Kasumi-1 (cell line): ENCODE results near the gene GRAMD1B.

ENCODE experiments used
- DNase-seq, 2 experiments: peaks; one replicate each; lab custom pipeline; 2025; lab: John Stamatoyannopoulos, UW

The GRAMD1B gene

DNA sequence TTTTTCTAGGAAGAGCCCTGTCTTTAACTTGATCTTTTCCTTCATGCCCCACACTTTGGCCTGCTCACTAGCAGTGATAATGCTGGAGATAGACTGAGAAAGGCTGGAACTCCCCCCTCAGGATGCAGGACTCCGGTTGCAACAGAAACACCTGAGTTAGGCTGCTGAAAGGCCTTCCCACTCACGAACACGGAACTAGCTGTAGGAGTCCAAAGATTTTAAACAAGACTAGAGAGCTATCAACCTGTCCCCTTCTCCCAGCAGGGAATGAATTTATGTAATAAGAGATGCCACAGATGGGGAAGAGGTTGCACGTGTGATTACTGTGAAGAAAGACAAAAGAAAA is 211.4 kb downstream of the GRAMD1B start:
- DNase-seq, result no peak

GRCh38 chr11:123642435-123642834 is 212.4 kb downstream of the GRAMD1B start:
- DNase-seq, result no peak

- DNase-seq, result no peak
Observed at GRCh38 chr11:123645286-123645975, 215.4 kb downstream of the GRAMD1B start.

- DNase-seq, result no peak
Observed at GRCh38 chr11:123650901-123651300, 220.8 kb downstream of the GRAMD1B start.

- no peak for DNase-seq
Observed at GRCh38 chr11:123652599-123652998, 222.5 kb downstream of the GRAMD1B start.

GRCh38 chr11:123653483-123653826 is 223.4 kb downstream of the GRAMD1B start:
- DNase-seq, result no peak

DNA sequence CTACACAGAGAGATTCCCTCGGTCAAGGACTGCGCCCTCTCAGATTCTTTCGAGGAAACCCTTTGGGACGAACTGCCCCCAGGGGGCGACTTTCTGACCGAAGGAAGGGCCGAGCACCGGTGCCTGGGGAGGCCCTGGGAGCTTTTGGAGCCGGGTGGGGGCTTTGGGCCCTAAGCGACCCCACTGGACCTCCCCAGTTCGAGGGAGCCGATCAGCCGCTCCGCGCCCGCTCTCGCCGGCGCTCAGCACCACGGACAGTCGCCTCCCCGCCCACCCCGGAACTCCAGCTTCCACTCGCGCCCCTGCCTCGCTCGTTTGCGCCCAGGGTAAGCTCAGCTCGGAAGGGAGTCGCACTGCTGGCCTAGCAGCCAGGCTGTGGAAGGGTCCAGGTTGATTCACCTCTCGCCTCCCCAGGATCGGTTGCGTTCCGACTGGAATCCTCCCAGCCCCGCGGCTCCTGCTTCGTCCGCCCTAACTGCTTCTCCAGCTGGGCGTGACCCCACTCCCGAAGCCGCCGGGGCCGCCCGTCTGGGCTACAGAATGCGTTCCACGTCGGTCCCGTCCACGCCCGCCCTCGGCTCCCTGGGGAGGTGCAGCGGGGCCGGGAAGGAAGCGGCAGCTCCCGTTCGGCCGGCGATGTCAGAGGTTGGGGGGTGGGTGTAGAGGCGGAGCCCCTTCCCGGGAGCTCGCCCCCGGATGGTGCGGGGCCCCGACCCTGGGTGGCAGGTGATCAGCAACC is 223.9 kb downstream of the GRAMD1B start:
- no peak for DNase-seq

- no peak for DNase-seq
Observed at GRCh38 chr11:123654566-123655081, 224.6 kb downstream of the GRAMD1B start, which contains the start of gene SCN3B. TSS of gene SCN3B (minus strand) at chr11:123654624. CDS start at chr11:123653801, 823 bp downstream.

GRCh38 chr11:123659311-123659710 is 229.2 kb downstream of the GRAMD1B start:
- no peak for DNase-seq

DNA sequence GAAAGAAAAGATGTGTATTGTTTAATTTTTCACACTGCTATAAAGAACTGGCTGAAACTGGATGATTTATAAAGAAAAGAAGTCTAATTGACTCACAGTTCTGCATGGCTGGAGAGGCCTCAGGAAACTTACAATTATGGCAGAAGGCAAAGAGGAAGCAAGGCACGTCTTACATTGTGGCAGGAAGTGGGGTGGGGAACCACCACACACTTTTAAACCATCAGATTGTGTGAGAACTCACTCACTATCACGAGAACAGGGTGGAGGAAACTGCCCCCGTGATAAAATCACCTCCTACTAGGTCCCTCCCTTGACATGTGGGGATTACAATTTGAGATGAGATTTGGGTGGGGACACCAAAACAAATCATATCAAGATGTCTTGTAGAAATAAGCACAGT is 229.9 kb downstream of the GRAMD1B start:
- DNase-seq, result peak; percentile 5 to 12

DNA sequence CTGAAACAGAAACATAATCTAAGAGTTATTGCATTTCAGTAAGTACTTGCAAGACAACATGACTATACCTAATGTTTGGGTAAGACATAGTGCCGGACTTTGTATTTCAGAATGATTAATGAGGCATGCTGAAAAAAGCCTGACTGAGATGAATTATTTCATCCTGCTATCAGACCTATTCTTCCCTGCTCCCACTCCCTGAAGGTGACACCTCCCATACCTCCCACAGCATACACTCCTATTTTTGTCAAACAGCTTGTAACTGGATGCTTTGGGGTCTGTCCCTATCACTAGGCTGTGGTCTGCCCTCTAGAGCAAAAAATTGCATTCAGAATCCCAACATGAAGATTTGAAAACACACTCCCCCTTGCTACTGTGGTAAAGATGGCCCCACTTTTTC is 235.2 kb downstream of the GRAMD1B start:
- no peak for DNase-seq

- DNase-seq, result no peak
Observed at GRCh38 chr11:123670081-123670480, 240.0 kb downstream of the GRAMD1B start.

DNA sequence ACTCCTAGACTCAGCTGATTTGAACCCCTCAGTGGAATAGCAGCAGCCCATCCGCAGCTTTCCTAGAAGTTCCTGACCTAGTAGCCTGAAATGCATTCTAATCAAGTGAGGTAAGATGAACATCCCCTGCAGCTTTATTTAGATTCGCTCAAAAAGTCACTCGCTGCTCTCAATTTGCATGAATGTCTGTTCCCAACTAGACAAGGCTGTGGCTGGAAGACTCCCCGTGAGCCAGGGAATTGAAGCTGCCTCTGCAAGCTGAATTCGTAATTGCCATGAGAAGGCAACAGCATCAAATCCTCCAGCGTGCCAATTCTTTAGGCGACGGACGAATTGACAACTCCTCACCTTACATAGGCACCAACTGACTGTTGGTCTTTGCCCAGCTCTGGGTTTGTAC is 241.5 kb downstream of the GRAMD1B start:
- DNase-seq, result no peak

DNA sequence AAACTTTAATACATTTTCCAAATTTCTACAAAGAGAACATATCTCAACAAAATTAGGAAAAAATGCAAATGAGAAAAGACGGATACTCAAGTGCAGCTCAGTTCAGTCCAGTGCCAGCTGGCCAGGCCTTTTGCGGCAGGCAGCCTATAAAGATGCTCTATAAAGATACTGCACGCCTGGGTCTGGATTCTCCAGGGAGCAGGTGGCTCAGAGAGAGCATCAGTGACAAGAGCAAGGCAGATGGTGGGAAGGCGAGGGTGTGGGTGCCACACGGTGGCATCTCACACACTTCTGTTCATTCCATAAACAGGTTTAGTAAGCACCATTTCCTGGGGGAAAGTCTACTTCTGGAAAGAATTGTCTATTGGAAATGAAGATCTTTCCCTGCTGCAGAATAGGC is 242.5 kb downstream of the GRAMD1B start:
- DNase-seq, result no peak

DNA sequence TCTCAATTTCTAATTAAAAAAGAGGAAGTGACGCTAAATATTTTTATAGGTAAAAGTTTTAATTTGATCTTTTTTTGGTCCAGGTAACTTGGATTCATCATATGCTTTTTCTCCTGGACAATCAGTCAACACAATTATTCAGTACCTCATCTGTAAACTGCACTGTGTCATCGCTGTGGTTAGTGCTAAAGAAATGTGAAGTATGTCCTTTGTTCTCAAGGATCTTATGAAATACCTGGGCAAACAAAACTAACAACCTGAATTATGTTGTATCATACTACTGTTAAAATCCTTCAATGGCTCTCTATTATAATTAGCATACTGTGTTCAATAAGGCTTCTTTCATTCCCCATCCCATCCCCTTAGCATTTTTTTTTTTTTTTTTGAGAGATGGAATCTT is 244.2 kb downstream of the GRAMD1B start:
- DNase-seq, result no peak
